Heart left ventricle (tissue), 13 donors: ENCODE results near the gene CFAP65.

Experiments
- POLR2A ChIP-seq, 2 donors: fragments of 450-650 bp; IDR thresholded peaks; one replicate each; pipeline ENCODE4 v1.6.1; 2017; ENCODE audit warnings: antibody characterized with exemption in 2 of 2, mild to moderate bottlenecking in 2 of 2, moderate library complexity in 2 of 2
- TF ChIP-seq, protein P1 (sequence below), 12 donors: fragments of 200-600 bp; sonication (generic) in 4 of 12; IDR thresholded peaks; one replicate each; pipeline versions ENCODE4 v1.5.0 to v1.8.0; 2018 to 2022; ENCODE audit warnings: antibody characterized with exemption in 12 of 12, mild to moderate bottlenecking in 5 of 12
- donor health status: ischemic (EF 13 %, LVEDD 7.1; RV severe dilation, severe dysfunction).
- donor health status: DM: no; HTN: yes; CAD: no.
- donor health status: DM: no; HTN: no; CAD: no.
- donor health status: ischemic (EF 25% LVEDD 6.9; RV normal size, moderate dysfunction).
- donor health status: ischemic (EF 25% LVEDD 5.7; RV mildly dilated, moderate dysfunction).
- donor health status: ischemic (EF 35%, LVEDD 5.7; RV mildly dilated, moderate dysfunction).
- donor health status: nonischemic (EF 11% LVEDD 7.7; RV severe dilation, severe dysfunction).
- donor health status: DM: yes; HTN: yes; CAD: no.
- donor health status: PGD.
- donor health status: ischemic (EF 29% LVEDD 5.4; RV normal size, mild dysfunction).
- donor health status: nonischemic (EF 23%, LVEDD 6.1; RV moderate dilation, normal function).

DNA sequence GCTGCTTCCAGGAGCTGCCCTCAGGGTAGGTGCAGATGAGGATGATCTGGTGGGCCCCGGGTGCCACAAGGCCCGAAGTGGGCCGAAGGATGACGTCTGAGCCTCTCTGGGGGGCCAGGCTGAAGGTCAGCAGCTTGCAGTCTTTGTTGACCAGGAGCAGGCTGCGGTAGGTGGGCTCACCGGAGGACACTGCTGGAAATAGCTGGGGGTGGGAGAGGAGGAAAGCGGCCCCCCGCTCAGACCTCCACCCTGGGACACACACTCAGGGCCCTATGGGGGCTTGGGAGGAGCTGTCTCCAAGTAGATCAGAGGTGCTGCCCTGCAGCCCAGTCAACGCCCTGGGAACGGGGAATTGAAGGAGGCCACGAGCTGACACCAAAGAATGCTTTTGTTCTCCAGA is 17.3 kb downstream of the CFAP65 start:
- TF ChIP-seq, protein P1, sequence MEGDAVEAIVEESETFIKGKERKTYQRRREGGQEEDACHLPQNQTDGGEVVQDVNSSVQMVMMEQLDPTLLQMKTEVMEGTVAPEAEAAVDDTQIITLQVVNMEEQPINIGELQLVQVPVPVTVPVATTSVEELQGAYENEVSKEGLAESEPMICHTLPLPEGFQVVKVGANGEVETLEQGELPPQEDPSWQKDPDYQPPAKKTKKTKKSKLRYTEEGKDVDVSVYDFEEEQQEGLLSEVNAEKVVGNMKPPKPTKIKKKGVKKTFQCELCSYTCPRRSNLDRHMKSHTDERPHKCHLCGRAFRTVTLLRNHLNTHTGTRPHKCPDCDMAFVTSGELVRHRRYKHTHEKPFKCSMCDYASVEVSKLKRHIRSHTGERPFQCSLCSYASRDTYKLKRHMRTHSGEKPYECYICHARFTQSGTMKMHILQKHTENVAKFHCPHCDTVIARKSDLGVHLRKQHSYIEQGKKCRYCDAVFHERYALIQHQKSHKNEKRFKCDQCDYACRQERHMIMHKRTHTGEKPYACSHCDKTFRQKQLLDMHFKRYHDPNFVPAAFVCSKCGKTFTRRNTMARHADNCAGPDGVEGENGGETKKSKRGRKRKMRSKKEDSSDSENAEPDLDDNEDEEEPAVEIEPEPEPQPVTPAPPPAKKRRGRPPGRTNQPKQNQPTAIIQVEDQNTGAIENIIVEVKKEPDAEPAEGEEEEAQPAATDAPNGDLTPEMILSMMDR (IDR thresholded peaks at IDR 0.05) = no peak
- TF ChIP-seq POLR2A (IDR thresholded peaks at IDR 0.05) = no peak
